RCC 7860 (cell line): ENCODE data around the gene NUP133.

Source experiments
- DNase-seq: peaks from one replicate; pipeline ENCODE4 v3.0.0-alpha.2; 2015; ENCODE audit warnings: low spot score
- FAIRE-seq: peaks from 2 replicates; lab custom pipeline; 2012; peaks lifted over from hg19 to GRCh38; lab: Jason Lieb, UNC

NUP133 gene

GRCh38 chr1:229456016-229456415 lies 52.1 kb downstream of the NUP133 start:
- FAIRE-seq (no peak), DNase-seq (no peak)

GRCh38 chr1:229454056-229454455 lies 54.1 kb downstream of the NUP133 start:
- FAIRE-seq, result no peak
- no peak for DNase-seq

DNA sequence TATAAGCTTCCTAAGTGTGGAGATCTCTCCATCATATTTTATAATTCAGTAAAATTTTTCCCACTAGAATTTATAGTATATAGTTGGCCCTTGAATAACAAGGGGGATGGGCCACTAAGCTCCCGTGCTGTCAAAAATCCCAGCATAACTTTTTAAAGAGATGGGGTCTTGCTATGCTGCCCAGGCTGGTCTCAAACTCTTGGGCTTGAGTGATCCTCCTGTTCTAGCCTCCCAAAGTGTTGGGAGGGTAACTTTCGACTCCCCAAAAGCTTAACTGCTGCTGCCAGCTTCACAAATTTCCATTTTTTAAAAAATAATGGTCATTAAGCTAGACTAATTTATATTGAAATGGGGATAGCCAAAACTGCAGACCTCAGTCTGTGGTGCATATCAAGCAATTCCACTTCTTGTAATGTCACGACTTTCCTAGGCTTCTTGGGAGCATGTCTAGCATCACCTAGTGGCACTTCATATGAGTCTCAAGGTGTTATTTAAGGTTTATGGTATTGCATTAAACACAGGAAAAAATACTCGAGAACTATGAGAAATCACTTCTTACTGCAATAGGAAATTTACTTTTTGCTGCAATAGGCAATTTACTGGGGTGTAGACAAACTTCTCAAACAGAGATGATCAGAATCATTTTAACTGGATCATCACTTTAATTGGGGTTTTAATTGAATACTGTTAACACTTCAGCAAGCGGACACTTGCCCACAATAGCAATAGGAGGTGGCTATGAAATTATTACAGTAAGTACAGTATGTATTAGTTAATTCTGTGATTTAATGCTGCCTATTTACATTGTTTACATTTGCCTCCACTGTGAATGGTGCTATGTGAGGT lies 55.0 kb downstream of the NUP133 start:
- peak; percentile 15 for FAIRE-seq

GRCh38 chr1:229448845-229449244 lies 59.3 kb downstream of the NUP133 start:
- DNase-seq (no peak), FAIRE-seq (no peak)

More for the DNA sequence above, 55.0 kb downstream of the NUP133 start:
- DNase-seq, result peak; percentile 21

- no peak for DNase-seq
- FAIRE-seq, result no peak
Measured at GRCh38 chr1:229448354-229448753, 59.8 kb downstream of the NUP133 start.

- peak; percentile 35 for DNase-seq
- no peak for FAIRE-seq
Measured at GRCh38 chr1:229447809-229448252, 60.3 kb downstream of the NUP133 start.

DNA sequence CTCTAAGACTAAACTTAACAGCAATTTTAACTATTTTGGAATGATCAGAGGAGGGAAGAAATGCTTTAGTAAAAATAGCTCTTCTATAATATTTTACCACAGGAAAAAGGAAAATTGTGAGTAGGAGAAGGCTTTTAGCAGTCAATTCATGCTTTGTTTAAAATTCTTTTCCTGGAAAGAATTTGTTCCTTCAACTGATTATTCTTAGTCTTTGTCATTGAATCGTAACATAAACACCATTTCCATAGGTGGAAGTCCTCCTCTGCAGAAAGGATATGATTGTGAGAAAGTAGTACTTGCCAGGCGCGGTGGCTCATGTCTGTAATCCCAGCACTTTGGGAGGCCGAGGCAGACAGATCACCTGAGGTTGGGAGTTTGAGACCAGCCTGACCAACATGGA lies 62.3 kb downstream of the NUP133 start:
- no peak for DNase-seq
- FAIRE-seq, result no peak

- DNase-seq, result peak; percentile 93
- FAIRE-seq, result peak; percentile 92
Measured at GRCh38 chr1:229440851-229441537, 67.1 kb downstream of the NUP133 start.

GRCh38 chr1:229438021-229438420 lies 70.1 kb downstream of the NUP133 start:
- FAIRE-seq (no peak), DNase-seq (no peak)

DNA sequence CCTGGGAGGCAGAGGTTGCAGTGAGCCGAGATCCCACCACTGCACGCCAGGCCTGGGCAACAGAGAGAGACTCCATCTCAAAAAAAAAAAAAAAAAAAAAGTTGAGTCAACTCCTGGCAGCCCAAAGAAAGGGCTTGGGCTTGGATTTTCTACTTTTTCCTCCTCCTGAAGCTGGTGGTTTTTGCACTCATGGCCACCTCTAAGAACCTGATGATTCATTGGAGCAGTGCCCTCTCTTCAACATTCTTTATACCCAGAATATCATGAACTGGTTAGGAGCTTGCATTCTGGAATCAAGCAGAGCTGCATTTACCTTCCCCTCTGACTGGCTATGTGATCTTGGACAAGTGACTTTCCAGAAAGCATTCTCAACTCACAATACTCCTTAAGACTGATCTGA lies 70.7 kb downstream of the NUP133 start:
- FAIRE-seq, result peak; percentile 14
- DNase-seq, result peak; percentile 62

DNA sequence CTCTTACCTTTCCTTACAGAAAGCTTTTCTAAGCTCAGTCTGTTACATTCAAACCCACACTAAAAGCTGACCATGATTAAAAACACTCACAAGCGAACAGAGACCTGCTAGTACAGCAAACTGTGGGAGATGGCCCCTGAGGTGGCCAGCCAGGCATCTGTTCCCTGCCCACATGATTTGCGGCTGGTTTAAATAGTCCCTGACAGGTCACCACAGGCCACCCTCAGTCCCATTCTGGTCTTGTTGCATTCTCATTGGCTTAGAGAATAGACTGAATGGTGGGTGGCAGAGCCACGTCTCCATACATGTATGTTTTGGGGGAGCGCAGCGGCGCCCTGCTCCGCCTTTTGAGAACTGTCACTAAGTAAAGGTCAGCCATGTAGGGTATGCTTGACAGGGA lies 71.9 kb downstream of the NUP133 start:
- FAIRE-seq (no peak), DNase-seq (no peak)

- DNase-seq (no peak), FAIRE-seq (no peak)
Measured at GRCh38 chr1:229434641-229435051, 73.5 kb downstream of the NUP133 start.

DNA sequence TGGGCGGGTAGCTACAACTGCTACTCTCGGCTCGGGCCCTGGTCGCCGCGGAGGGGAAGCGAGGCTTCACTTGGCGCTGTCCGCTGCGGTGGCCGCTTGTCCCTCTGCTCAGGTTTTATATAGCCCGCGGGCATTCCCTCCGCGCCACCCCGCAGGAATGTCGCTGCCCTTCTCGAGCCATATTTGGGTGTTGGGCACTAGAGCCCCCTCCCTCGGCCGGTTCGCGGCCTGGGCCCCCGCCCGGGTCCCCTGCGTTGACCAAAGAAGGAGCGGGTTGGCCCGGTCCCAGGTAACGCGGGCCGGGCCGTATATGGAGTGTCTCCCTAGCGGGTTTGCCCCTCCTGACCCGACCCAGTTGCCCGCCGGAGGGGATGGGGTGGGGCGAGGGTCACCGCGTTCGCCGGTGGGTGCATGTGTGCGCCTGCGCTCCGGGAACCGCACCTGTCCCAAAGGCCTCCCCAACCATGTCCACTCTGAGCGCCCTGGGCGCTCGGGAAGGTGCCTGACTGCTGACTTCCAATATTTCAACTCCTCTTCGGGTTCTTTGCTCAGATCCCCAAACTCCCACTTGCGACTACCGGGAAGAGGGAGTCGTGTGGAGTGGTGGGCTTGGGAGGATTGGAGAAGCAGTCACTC lies 74.0 kb downstream of the NUP133 start, which contains the start of gene ACTA1:
TSS of gene ACTA1 (minus strand) at position 90 of the 636 bp plus-strand sequence. CDS start 979 bp downstream, outside the sequence.
- DNase-seq, result no peak
- no peak for FAIRE-seq

GRCh38 chr1:229433364-229434004 lies 74.7 kb downstream of the NUP133 start:
- no peak for DNase-seq
- no peak for FAIRE-seq

DNA sequence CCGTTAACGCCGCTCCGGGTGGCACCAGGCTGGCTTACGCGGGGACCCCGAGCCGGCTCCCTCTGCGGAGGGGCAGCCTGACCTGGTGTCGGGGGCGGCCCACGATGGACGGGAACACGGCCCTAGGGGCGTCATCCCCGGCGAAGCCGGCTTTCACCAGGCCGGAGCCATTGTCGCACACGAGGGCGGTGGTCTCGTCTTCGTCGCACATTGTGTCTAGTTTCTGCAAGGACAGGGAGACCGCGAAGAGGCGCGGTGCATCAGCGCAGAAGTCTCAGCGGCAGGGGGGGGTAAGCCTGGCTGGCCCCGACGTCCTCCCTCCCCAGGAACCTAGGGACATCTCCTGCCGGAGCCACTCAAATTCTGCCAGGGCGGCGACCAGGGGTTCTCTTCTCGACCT lies 75.2 kb downstream of the NUP133 start:
- FAIRE-seq (no peak), DNase-seq (no peak)

- FAIRE-seq (no peak), DNase-seq (no peak)
Measured at GRCh38 chr1:229432116-229432461, 76.1 kb downstream of the NUP133 start.

DNA sequence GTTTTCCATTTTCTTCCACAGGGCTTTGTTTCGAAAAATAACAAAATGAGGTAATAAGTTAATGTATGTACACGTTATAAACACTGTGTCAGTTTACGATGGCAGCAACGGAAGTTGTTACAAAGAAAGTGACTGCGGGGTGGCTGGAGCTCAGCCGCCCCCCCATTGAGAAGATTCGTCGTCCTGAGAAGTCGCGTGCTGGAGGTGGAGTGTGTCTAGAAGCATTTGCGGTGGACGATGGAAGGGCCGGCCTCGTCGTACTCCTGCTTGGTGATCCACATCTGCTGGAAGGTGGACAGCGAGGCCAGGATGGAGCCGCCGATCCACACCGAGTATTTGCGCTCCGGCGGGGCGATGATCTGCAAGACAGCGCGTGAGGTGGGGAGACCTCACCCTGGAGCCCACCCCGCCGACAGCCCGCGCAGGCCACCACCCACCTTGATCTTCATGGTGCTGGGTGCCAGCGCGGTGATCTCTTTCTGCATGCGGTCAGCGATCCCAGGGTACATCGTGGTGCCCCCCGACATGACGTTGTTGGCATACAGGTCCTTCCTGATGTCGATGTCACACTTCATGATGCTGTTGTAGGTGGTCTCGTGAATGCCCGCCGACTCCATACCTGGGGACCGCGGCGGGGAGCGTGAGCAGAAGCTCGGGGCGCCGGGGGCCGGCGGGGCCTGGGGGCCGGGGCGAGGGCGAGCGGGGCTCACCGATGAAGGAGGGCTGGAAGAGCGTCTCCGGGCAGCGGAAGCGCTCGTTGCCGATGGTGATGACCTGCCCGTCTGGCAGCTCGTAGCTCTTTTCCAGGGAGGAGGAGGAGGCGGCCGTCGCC lies 76.6 kb downstream of the NUP133 start:
- FAIRE-seq, result no peak
- DNase-seq, result no peak

DNA sequence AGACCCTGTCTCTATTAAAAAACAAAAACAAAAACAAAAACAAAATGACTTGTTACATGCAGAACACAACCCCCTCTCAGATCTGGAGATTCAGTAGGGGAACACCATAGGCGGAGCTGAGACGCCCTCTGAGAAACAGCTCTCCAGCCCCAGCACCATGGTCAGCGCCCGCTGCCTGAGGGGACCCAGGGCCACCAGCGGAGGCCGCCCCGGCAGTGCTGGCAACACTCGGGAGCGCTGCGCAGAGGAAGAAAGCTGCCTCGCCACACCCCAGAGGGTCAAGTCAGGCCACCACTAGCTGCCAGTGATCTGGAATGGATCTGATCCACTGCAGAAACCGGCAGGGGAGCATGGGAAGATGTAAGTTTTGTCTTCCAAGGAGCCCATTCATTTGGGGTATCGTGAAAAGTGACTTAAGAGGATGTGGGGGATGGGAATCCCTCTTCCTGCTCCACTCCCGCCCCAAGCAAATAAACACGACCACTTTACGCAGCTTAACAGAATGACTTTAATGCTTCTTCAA lies 77.3 kb downstream of the NUP133 start:
- FAIRE-seq, result no peak
- no peak for DNase-seq

DNA sequence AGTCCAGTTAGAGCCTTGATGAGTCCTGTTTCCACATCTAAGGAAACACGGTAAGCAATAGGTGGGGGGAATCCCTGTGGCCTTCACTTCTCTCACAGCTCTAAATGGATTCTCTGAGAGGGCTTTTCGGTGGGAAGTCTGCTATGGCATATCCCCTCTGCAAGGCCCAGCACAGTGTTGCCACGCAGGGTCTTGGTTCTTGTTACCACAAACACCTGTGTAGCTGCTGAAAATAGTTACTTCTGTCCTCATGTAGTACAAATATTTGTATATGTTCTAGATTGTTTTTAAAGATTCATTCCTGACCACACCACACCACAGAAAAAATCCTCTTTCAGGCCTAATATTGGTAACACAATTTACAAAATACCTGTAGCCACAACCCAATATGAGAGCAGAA lies 79.9 kb downstream of the NUP133 start:
- FAIRE-seq (no peak), DNase-seq (no peak)

- DNase-seq (no peak), FAIRE-seq (no peak)
Measured at GRCh38 chr1:229427572-229427971, 80.6 kb downstream of the NUP133 start.
